Measurements from ENCODE around the gene TMEM25. TPM values are rescaled to one million over a fixed set of nuclear protein-coding genes. Genes with fewer than 3 reads are reported as not detected.
A peak's percentile ranks its signal among the peaks of the same experiment; 100 is the strongest.

Gene TMEM25
- total and polyA plus RNA-seq, 2 of the 13 experiments (the other 11 are each of a cell fraction or from before 2014, with no cell fraction given), result 7.5 to 17.2 TPM

DNA sequence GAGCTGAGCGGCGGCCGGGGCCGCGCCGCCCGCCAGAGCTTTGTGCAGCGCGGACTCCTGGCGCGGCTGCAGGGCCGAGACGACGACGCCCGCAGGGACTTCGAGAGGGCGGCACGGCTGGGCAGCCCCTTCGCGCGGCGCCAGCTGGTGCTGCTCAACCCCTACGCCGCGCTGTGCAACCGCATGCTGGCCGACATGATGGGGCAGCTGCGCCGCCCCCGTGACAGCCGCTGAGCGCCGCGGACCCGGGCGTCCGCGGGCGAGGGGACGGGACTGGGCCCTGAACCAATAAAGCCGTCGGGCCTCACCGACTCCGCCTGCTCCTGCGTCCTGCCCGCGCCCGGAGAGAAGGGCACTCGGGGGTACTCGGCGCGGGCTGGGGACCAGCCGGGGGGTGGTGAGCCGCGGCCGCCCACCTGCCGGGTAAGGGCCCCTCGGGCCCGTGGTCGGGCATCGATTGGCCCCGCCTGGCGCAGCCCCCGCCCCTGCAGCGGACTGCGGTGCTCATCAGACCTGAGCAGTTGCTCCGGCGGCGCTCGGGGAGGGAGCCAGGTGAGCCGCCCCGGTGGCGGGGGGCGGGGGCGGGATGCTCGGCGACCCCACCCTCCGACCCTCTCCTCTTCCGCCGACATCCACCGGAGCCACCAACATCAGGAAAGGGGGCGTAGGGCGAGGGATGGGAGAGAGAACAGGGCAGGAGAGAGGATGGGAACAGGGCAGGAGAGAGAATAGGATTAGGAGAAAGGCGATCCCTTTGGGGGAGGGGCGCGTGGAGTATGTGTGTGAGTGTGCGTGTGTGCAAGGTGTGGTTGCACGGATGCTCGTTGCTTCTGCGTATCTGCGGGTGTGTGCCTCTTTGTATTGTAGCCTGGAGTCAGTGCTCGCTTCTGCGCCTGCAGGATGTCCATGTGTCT is at the start of gene TMEM25 (continued):
- TF ChIP-seq, protein P1, sequence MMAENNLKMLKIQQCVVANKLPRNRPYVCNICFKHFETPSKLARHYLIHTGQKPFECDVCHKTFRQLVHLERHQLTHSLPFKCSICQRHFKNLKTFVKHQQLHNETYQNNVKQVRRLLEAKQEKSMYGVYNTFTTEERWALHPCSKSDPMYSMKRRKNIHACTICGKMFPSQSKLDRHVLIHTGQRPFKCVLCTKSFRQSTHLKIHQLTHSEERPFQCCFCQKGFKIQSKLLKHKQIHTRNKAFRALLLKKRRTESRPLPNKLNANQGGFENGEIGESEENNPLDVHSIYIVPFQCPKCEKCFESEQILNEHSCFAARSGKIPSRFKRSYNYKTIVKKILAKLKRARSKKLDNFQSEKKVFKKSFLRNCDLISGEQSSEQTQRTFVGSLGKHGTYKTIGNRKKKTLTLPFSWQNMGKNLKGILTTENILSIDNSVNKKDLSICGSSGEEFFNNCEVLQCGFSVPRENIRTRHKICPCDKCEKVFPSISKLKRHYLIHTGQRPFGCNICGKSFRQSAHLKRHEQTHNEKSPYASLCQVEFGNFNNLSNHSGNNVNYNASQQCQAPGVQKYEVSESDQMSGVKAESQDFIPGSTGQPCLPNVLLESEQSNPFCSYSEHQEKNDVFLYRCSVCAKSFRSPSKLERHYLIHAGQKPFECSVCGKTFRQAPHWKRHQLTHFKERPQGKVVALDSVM (CRISPR knock-in tag; IDR thresholded peaks at IDR 0.05), result peak; percentile 58; the same call in 1 of the 2 replicates
- no peak for TF ChIP-seq ZBTB1 (CRISPR knock-in tag; IDR thresholded peaks at IDR 0.05; ENCODE audit: borderline replicate concordance)
- TF ChIP-seq ZNF20 (CRISPR knock-in tag; IDR thresholded peaks at IDR 0.05), result no peak
- no peak for TF ChIP-seq BCL6 (CRISPR knock-in tag; IDR thresholded peaks at IDR 0.05)
- TF ChIP-seq, protein P2, sequence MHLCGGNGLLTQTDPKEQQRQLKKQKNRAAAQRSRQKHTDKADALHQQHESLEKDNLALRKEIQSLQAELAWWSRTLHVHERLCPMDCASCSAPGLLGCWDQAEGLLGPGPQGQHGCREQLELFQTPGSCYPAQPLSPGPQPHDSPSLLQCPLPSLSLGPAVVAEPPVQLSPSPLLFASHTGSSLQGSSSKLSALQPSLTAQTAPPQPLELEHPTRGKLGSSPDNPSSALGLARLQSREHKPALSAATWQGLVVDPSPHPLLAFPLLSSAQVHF (CRISPR knock-in tag; IDR thresholded peaks at IDR 0.05), result 0 out of 2 replicates have a peak, but pooled peaks have one; percentile 54
- TF ChIP-seq ZNF567 (CRISPR knock-in tag; IDR thresholded peaks at IDR 0.05; ENCODE audit: borderline replicate concordance), result no peak
- TF ChIP-seq, protein P3, sequence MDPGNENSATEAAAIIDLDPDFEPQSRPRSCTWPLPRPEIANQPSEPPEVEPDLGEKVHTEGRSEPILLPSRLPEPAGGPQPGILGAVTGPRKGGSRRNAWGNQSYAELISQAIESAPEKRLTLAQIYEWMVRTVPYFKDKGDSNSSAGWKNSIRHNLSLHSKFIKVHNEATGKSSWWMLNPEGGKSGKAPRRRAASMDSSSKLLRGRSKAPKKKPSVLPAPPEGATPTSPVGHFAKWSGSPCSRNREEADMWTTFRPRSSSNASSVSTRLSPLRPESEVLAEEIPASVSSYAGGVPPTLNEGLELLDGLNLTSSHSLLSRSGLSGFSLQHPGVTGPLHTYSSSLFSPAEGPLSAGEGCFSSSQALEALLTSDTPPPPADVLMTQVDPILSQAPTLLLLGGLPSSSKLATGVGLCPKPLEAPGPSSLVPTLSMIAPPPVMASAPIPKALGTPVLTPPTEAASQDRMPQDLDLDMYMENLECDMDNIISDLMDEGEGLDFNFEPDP (CRISPR knock-in tag; conservative IDR thresholded peaks at IDR 0.05), result no peak
- TF ChIP-seq ZNF776 (CRISPR knock-in tag; IDR thresholded peaks at IDR 0.05), result no peak
- TF ChIP-seq HIVEP1 (CRISPR knock-in tag; IDR thresholded peaks at IDR 0.05), result no peak
- no peak for TF ChIP-seq NONO (IDR thresholded peaks at IDR 0.05)
- TF ChIP-seq NONO (CRISPR knock-in tag; conservative IDR thresholded peaks at IDR 0.05), result peak; percentile 83
- TF ChIP-seq ZNF724P (CRISPR knock-in tag; IDR thresholded peaks at IDR 0.05; ENCODE audit: borderline replicate concordance), result 0 out of 2 replicates have a peak, but pooled peaks have one; percentile 64
- TF ChIP-seq HNRNPLL (IDR thresholded peaks at IDR 0.05; ENCODE audit: low read depth, low read length, poor library complexity, severe bottlenecking), result peak; percentile 56
- TF ChIP-seq ZNF773 (CRISPR knock-in tag; IDR thresholded peaks at IDR 0.05; ENCODE audit: borderline replicate concordance), result peak; percentile 89; the same call in 1 of the 2 replicates
- TF ChIP-seq TCF7L2 (IDR thresholded peaks at IDR 0.05; ENCODE audit: low read depth, low read length), result no peak
- TF ChIP-seq ZNF251 (CRISPR knock-in tag; IDR thresholded peaks at IDR 0.05), result no peak
- no peak for TF ChIP-seq NFKBIZ (CRISPR knock-in tag; IDR thresholded peaks at IDR 0.05)
- peak; percentile 40; the same call in 1 of the 2 replicates for TF ChIP-seq ZFP90 (CRISPR knock-in tag; IDR thresholded peaks at IDR 0.05; ENCODE audit: borderline replicate concordance)

All from HepG2 (cell line).